Stimulated activated CD8-positive, alpha-beta memory T cell treated with anti-CD3 and anti-CD28 coated beads, Interleukin-7, amount 100 ng/mL, for 48 hours (primary cell): ENCODE measurements around the gene MRGPRE.

Experiments used
- DNase-seq, 2 donors: peaks; one replicate each; pipeline ENCODE4 v3.0.0-alpha.2; 2020; ENCODE audit warnings: low read depth in 1 of 2; ENCODE audit errors: extremely low read depth in 1 of 2

The MRGPRE gene

DNA sequence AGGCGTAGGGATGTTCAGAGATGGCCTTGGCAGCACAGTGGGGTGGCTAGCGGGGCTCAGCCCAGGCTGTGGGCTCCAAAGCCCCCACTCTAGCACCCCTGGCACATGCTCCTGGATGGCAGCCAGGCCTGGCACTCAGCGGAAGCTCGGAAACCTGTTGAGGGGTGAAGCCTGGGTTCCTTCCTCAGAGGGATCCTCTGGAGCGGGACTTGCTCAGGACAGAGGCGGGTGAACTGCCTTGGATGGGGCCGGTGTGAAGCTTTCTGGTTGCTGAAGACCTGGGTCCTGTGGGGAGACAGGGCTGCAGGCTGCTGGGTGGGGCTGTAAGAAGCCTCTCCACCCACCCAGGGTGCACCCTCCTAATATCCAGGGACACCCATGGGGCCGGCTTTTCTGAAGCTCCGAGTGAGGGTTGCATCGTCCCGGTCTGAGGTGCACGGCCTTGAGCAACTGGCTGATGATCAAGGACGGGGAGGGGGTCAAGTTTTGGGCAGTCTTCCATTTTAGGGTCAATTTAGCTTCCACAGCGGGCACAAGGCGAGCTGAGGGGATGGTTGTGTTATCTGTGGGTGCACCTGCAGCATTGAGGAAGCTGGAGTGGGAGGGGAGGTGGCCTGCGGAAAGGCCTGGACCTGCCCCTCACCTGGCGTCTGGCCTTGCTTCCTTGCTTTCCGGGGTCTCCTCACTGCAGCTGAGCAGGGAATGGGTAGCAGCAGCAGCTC, 5.2 kb downstream of the MRGPRE start:
- DNase-seq = no peak

DNA sequence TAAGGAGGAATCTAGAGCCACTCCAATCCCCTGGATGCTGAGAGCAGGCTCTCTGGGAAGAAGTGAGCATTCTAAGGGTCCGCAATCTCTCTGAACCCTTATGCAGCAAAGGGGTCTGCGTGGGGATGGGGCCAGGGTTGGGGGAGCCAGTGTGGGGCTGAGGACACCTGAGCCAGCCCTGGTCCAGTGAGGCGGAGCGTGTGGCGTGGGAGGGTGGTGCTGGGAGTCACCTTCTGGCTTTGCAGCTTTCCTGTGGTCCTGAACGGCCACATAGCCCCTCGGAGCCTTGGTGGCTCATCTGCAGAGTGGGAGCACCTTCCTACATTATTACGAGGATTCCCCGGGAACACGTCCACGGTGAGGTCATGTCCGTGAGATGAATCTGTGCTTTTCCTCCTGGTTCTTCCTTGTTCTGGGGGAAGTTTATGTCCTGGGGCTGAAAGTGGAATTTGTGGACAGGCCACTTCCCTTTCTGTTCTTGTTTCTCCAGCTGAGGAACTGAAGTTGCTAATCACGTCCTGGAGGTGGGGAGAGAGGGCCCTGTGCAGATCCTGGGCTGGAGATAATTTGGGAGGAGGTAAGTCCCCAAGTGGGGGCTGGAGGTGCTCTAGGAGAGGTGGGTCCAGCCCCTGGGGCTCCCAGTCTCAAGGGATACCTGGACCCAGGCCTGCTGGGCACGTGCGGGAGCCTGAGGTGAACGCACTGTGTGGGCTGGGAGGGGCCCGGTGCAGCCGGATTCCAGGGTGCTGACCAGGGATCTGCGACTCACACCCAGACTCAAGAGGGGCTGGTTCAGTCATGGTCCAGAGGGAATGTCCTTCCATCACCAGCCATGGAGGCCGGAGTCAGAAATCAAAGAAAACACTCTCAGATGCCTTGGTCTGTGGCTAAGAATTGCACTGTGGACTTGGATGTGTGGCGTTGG, 6.1 kb downstream of the MRGPRE start:
- no peak for DNase-seq

DNA sequence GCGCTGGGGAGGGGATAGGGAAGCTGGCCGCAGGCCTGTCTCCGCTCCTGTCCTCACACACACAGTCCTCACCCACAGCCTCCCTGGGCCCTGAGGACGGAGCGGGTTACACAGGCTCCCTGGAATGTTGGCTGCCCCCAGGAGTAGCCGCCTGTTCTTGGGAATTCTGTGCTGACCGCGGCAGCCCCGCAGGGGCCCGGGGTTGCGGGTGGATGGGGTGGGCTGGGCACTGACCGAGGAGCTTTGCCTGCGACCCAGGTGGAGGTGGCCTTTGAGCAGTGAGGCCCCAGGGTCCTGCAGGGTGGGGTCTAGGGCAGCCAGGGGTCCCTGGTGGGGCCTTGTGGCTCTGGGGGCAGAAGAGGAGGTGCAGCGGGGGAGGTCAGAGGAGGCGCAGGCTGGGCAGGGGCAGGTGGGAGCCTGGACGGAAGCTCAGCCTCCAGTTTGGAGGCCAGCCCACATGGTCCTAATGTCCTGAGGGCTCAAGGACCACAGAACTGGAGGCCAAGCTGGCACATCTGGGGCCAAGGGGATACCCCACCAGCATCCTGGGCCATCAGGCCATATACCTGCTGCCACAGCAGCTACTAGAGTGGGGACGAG, 7.0 kb downstream of the MRGPRE start:
- no peak for DNase-seq

DNA sequence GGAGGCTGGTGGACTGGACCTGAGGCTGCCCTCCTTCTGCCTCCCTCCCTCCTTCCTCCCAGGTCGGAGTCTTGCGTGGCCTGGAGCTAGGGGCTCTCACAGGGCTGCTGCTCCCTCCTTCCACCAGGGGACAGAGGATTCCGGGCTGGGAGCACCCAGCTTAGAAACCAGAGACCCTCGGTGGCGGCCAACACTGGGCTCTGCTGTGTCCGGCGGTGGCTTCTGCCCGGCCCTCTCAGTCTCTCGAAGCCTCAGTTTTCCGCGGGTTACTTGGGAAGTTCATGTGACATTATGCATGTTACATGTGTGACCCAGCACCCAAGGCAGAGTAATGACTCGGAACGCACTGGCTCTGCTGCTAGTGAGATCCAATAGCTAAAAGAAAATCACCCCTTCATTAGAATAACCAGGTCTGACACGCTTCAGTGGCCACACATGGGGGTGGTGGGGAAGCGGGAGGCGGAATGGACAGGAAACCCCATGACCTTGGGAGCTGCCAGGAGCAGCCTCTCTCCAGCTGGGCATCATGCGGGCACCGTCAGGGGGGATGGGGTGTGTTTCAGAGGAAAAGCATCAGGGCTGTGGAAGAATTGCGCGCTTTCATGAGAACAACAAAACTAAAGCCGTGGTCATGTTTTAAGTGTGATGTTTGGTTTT, 7.7 kb downstream of the MRGPRE start:
- no peak for DNase-seq

DNA sequence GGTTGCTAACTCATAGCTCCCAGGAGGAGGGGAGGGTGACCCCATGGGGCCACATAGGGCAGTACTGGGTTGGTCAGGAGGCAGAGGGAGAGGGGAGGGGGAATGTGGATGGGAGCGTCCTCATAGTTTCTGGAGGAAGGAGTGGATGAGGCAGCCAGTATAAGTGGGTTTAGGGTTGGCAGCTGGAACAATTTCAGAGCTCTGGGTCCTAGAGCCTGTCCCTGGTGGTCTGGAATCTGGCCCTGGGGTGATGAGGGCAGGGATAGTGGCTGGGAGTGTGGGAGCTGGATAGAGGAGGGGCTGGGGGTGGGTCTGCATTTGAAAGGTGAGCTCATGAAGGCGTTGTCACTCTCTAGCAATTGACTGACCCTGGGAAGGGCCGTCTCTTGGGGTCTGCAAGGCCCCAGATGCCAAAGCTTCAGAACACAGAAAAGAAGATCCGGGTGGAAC, 8.3 kb downstream of the MRGPRE start:
- DNase-seq = no peak

DNA sequence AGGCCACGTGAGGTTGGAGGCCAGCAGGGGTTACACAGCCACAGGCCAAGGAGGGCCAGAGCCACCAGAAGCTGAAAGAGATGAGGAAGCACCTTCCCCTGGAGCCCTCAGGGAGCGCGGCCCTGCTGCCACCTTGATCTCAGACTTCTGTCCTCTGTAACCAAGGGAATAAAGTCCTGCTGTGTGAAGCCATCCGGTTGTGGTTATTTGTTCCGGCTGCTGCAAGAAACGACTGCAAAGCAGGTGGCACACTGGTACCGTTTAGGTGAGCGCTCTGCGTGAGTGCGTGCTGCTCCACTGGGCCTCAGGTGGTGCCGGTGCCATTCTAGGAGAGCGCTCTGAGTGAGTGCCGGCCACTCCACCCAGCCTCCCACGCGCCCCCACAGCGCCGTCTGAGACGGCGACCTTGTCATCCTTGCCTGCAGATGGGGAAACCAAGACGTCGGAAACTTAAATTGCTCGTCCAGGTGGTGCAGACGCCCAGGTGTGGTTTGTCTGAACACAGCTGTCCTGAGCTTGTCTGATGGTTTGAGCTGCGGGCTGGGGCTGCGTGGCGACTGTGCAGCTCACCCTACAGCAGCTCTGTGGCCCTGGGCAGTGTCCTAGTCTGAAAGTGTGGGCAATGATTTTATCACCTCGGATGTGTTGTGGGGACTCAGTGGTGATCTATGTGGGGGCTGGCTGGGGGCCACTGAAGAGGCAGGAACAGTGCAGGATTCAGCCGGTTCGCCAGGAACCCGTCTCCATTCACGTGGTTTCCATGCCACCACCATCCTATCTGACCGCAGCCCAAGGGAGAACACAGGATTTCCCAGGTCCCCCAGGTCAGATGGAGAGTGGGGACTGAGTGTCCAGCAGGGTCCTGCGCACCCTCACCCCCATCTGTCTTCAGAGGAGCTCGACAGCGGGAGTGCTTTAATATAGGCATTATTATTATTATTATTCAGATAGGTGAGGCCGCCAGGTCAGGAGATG, 9.0 kb downstream of the MRGPRE start:
- DNase-seq = no peak

DNA sequence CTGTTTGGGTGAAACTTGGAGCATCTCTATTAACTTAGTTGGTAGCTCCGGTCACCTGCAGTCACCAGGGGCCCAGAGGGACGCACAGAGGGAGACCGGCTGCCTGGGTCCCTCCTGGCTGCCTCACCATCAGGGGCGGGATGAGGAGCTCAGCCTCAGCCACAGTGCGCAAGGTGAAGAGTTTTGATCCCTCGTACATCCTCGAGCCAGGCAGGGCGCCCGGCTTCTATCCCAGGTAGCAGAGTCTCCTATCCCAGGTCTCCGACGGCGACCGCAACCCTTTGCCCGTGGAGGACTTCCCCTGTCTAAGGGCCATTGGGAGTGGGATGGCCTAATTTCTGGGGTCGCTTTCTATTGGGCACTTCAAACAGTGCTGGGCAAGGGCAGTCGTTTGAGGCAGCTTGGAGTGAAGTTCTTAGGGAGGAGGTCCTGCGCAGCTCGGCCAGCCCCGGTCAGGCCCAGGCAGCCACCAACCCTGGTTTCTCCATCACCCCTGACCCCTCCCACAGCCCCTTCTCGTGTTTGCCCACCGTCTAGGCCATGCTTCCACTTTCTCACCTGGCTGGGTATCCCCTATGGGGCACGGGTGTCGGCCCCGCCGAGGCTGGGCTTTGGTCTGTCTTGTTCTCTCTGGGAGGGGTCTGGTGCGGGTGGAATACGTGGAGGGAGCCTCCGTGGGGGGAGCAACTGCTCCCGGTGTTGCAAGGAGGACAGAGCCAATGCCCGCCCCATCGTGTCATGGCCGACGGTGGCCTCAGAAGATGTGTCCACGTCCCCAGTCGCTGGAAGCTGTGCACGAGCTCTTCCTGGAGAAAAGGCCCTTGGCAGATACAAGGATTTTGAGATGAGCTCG, 10.0 kb downstream of the MRGPRE start:
- DNase-seq = no peak

DNA sequence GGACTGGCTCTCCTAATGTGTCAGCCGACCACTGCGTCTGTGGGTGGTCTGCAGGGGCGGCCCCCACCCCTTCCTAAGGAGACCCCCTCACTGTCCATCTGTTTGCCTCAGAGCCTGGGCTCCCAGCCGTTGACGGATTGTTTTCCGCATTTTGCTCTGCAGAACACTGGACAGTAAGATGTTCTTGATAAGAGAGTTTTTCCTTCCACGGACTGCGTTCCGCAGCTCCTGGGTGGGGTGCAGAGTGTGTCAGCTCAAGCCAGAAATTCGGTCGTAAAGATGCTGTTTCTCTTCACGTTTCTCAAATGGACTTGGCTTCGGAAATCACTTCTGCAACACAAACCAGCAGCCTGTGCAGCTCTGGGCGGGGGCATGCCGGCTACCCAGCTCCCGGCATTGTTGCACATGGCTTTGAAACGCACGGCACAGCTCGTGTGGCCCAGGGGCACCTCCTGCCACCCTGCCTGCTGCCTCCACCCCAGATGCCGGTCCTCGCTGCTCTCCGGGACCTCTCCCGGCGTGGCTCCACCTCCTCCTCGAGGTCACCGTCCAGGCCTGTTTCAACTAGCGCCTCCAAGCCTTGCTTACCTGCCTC, 10.7 kb downstream of the MRGPRE start:
- no peak for DNase-seq

DNA sequence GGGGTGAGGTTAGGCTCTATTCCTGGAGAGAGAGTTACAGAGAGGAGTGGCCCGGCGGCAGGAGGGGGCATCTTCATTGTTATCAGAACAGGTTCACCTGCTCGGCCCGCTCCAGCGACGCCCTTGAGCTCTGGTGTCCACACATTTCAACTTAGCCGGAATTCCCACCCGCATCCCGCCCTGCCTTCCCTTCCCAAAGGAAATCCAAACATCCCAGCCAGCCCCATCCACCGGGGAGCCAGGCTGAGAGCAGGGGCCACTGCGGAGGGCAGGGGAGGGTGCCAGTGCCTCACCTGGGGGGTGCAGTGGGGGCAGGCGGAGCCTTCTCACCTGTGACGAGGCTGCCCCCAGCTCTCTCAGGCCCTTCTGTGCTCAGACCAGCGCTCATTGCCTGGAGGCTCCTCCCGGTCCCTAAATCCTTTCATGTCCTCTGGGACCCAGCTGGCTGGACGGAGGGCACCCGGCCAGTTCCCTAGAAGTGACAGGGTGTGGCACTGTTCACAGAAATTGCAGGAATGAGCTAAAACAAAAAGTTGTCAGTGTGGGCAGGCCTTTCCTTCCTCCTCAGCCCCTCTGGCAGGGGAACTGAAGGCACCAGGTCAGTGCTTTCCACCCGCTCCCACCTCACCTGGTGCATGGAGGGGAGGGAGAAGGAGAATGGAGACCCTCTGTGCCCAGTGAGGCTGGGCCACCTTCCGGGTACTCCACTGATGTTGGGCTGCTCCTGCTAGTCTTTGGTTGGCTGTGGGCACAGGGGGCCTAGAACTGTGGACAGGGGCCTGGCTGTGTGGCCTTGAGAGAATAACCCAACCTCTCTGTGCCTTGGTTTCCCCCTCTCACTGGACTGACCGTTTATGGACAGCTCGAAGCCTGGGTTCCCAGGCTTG, 11.5 kb downstream of the MRGPRE start:
- DNase-seq = no peak

DNA sequence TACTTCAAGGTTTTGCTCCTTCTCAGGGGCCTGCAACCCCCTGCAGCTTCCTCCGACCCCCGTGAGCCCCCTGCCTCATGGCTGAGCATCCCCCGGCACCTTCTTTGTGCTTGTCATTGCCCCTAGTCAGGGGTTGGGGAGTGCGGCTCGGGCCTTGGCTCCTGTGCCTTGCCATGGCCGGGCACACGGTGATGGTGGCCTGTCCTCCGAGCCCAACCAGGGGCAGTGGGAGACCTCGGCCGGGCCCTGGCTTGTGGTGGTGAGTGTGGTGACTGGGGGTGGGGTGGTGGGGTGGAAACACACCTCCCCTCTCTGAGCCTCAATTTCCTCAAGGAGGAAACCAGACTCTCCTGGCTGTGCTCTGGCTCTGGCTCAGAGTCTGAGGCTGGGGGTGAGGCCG, 12.1 kb downstream of the MRGPRE start:
- DNase-seq = no peak

DNA sequence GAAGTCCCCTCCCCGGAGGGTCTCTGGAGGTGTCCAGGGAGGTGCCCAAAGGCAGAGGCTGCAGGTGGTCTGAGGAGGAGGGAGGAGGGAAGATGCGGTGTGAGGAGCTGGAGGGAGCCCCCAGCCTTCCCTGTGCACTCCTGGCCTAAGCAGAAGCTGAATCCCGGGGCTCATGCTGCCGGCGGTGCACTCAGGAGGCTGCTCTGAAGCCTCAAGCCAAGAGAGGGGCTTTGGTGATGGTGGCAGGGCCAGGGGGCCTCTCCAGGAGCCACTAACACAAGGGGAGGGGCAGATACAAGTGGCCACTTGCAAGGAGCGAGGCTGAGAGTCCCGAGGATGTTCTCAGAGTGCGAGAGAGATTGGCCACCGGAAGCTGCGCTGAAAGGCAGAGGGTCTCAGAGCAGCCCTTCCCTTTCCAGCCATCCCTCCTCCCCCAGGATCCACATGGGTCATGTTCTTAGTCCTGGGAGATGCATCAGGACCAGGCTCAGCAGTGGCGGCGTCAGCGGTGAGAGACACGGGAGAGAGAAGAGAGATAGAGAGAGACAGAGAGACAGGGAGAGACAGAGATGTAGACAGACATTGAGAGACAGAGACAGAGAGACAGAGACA, 12.8 kb downstream of the MRGPRE start:
- DNase-seq = no peak

DNA sequence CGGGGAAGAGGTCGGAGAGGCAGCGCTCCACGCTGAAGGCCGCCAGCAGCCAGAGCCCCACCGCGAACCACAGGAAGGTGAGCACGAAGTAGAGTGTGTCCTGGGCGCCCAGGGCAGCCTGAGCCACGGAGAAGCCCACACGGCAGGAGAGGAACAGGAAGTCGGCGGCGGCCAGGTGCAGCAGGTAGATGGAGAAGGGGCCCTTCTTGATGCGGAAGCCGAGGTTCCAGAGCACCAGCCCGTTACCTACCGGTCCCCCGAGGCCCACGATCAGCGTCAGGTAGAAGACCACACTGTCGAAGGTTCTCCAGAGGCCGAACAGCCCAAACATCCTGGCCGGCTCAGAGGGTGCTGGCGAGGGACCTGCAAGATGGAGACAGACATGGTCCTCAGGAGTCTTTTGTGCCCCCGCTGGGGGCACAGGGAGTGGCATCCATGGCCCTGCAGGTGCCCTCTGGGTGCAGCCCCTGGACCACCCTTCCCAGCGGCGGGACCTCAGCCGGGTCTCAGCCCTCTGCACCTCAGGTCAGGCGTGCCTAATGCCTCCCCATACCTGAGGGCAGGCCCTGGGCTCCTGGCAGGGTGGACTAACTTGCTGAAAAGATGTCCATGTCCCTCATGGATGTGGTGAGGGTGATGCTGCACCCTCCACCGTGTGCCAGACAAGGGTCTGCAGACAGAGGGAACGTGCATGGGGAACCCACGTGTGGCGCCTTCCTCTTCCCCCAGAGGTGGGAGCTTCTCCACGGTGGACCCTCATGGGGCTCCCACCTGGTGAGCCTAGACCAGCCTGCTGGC, 13.5 kb downstream of the MRGPRE start, which contains the start of gene MRGPRG:
TSS of gene MRGPRG (minus strand) at position 331 of the 798 bp plus-strand sequence. CDS start at position 331, 0 bp downstream.
- DNase-seq = no peak

DNA sequence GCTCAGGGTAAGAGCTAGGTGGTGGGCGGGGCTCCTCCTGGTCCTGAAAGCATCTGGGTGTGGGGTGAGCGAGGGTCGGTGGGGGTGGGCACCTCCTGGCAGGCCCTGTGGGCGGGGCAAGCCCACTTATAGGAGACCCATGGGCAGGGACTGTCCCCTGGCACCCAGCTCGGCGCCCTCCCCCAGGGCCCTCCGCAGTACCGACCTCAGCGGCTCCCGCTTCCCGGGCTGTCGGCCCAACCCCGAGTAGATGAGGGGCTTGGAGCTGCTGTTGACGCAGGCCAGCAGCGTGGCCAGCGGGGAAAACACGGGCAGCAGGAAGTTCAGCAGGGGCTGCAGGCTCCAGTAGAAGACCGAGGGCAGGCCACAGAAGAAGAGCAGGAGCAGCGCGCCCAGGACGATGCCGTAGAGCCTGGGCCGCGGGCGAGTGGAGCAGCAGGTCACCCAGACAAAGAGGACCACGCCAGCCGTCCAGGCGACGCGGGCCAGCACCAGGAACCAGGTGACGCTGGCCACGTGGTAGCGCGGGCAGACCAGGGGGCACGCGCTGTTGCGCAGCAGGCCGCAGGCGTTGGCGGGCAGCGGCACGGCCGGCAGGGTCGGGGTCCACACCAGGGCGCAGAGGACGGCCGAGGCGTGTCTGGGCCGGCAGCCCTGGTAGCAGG, 14.3 kb downstream of the MRGPRE start:
- no peak for DNase-seq

DNA sequence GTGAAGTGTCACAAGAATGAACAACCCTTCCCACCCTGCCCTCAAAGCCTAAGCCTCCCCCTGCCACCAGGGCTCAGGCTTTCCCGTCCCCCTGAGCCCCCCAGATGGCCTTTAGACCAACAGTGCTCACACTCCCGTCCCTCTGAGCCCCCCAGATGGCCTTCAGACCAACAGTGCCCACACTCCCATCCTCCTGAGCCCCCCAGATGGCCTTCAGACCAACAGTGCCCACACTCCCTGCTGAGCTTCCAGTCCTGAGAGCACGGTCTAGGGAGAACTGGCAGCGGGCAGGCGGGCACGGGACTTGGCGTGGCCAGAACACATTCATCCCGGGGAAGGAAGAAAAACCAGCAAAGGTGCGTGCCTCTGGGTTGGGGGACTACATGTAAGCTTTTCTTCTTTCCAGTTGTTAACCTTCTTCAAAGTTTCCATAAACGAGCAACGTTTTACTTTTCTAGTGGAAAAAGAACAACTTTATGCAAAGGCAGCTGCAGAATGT, 16.1 kb downstream of the MRGPRE start:
- no peak for DNase-seq

DNA sequence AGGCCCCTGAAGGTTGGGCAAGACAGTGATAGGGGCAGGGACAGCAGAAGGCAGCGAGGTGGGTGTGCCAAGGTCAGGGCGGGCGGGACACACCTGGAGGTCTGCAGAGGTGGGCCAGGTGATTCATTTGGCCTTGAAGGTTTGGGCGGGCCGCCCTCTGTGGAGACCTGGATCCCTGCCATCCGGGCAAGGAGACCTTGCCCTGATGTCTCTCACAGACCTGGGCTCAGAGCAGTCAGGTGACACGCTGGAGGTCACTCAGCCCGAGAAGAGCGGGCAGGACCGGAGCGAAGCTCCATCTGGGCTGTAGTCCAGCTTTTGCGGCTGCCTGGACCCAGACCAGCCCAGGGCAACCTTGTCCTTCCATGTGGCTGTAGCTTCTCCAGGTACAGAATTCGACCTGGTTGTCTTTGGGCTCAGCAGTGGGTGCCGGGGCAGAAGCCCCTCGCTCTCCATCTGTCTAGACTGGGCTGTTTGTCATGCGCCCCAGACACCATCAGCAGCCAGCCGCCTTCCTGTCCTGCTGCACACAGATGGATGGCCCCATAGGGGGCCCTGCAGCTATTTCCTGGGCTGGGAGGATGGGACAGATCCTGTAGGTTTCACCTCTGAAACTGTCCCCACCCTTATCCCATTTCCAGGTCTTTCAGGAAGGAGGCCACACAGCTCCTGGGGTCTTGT, 16.7 kb downstream of the MRGPRE start:
- no peak for DNase-seq
